Spleen (tissue), 11 donors: Measurements from ENCODE around the gene KTN1. TPM values are rescaled to one million over a fixed set of nuclear protein-coding genes. Genes with fewer than 3 reads are reported as not detected.

ENCODE experiments used
- DNase-seq: peaks from one replicate; pipeline ENCODE4 v3.0.0-alpha.2; 2020
- H3K27ac ChIP-seq, 8 donors: fragments of 200-600 bp; sonication (generic) in 7 of 8; 1 replicate in 4 of 8; 2 replicates in 4 of 8; pipeline versions ENCODE4 v1.5.0 to v1.8.0; 2016 to 2021; ENCODE audit warnings: inconsistent platforms in 4 of 8, mild to moderate bottlenecking in 4 of 8, moderate library complexity in 1 of 8
- H3K27me3 ChIP-seq, 7 donors: fragments of 200-600 bp; sonication (generic) in 6 of 7; replicated peaks in 1 of 7; 1 replicate in 4 of 7; 2 replicates in 3 of 7; pipeline versions ENCODE4 v1.5.0 to v1.8.0; 2016 to 2021; ENCODE audit warnings: inconsistent platforms in 3 of 7, mild to moderate bottlenecking in 1 of 7
- H3K36me3 ChIP-seq, 6 donors: fragments of 200-600 bp; sonication (generic) in 5 of 6; 1 replicate in 4 of 6; 2 replicates in 2 of 6; pipeline versions ENCODE4 v1.5.0 to v1.8.0; 2016 to 2021; ENCODE audit warnings: inconsistent platforms in 2 of 6
- H3K4me1 ChIP-seq, 6 donors: fragments of 200-600 bp; sonication (generic) in 5 of 6; 1 replicate in 3 of 6; 2 replicates in 3 of 6; pipeline versions ENCODE4 v1.5.0 to v1.8.0; 2016 to 2021; ENCODE audit warnings: inconsistent platforms in 3 of 6
- H3K4me3 ChIP-seq, 8 donors: fragments of 200-600 bp; sonication (generic) in 7 of 8; 1 replicate in 4 of 8; 2 replicates in 4 of 8; pipeline versions ENCODE4 v1.5.0 to v1.8.0; 2016 to 2021; ENCODE audit warnings: inconsistent platforms in 4 of 8, mild to moderate bottlenecking in 4 of 8, moderate library complexity in 2 of 8
- H3K9me3 ChIP-seq, 8 donors: fragments of 200-600 bp; sonication (generic) in 7 of 8; 1 replicate in 4 of 8; 2 replicates in 4 of 8; pipeline versions ENCODE4 v1.5.0 to v1.8.0; 2016 to 2021; ENCODE audit warnings: inconsistent platforms in 4 of 8
- CTCF ChIP-seq, 11 experiments: fragments of 200-600 bp in 7 of 11; fragments of 450-650 bp in 4 of 11; sonication (generic) in 4 of 11; IDR thresholded peaks in 8 of 11; conservative IDR thresholded peaks in 3 of 11; 1 replicate in 7 of 11; 2 replicates in 4 of 11; pipeline versions ENCODE4 v1.4.0 to v1.8.0; 2016 to 2021; ENCODE audit warnings: antibody characterized with exemption in 11 of 11, inconsistent platforms in 4 of 11, mild to moderate bottlenecking in 1 of 11
- POLR2A ChIP-seq, 3 donors: fragments of 450-650 bp; IDR thresholded peaks; one replicate each; pipeline ENCODE4 v1.5.1; 2017; ENCODE audit warnings: antibody characterized with exemption in 3 of 3, mild to moderate bottlenecking in 1 of 3
- POLR2AphosphoS5 ChIP-seq, 3 donors: sonication (generic); formaldehyde crosslinking; IDR thresholded peaks; one replicate each; pipeline ENCODE4 v1.5.1; 2017; ENCODE audit warnings: antibody characterized with exemption in 3 of 3
- WGBS, 5 donors: extraction: QIAGEN DNeasy Blood & Tissue Kit in 3 of 5; methylation state at CpG; one replicate each; pipeline versions ENCODE4 v1.1.5 to v1.1.7; 2013 to 2018; 5-methylcytosine and 5-hydroxymethylcytosine counted together
- intact Hi-C: fragments of 100-400 bp; cut with DNase I; formaldehyde crosslinking; loops from one replicate; pipeline ENCODE4 v1.15.0; 2023; ENCODE audit warnings: low total_unique reads
- polyA plus RNA-seq, 3 donors: library from polyadenylated mRNA; stranded (reverse); fragments of 200-250 nt; gene quantifications; one replicate each; pipeline ENCODE4 v1.2.1, GENCODE V29; 2013
- total RNA-seq, 7 donors: library from RNA; depleted of rRNA in 3 of 7; stranded (reverse); fragments of >200 nt in 3 of 7; fragmentation: NEBNext Ultra II Directional in 4 of 7; extraction: Animal tissue kit (Norgen Biotek cat#: 25700) in 4 of 7; gene quantifications; one replicate each; pipeline versions ENCODE4 v1.1.0 to v1.2.1, GENCODE V29; 2016 to 2021
- donor health status: healthy with polysubstance abuse.
- donor health status: DM: no; HTN: no; CAD: no; lungs with moderate emphysema.
- donor health status: DM: no; HTN: no; CAD: no.
- donor health status: Bipolar disorder and iron deficiency.
- donor health status: healthy.
- donor health status: DM: no; HTN: no; CAD: no.
- donor health status: DM: yes; HTN: yes; CAD: no.

KTN1 gene
- total and polyA plus RNA-seq, 10 donors = 53.1 to 139 (median 114) TPM

- WGBS, 5 donors = 83 to 94% (median 88%) methylated on average over 2 of the region's 2 CpGs
- no peak overlapping the region for H3K27ac ChIP-seq
- no peaks in the 10 kb centered on the region for H3K27me3 ChIP-seq
- no peak overlapping the region for H3K4me3 ChIP-seq
- no peak for TF ChIP-seq POLR2A (IDR thresholded peaks at IDR 0.05)
- peaks cover 0 to 100% (median 68%) of the 10 kb centered on the region in 6 donors for H3K36me3 ChIP-seq
- intact Hi-C loops = no loop called here
- H3K9me3 ChIP-seq = no peaks in the 10 kb centered on the region
- H3K4me1 ChIP-seq = no peaks in the 10 kb centered on the region
- no peak for DNase-seq
These were observed 101.1 kb downstream of the KTN1 start for GRCh38 chr14:55681096-55681495.

- Histone ChIP-seq H3K27me3 (no peaks in the 10 kb centered on the region), H3K27ac (no peak overlapping the region), H3K9me3 (no peaks in the 10 kb centered on the region), H3K36me3 (peaks cover 0 to 79% (median 45%) of the 10 kb centered on the region in 6 donors), H3K4me1 (no peaks in the 10 kb centered on the region), H3K4me3 (no peak overlapping the region)
- DNase-seq = no peak
- WGBS, 5 donors = 94 to 97% (median 97%) methylated on average over 8 of the region's 8 CpGs
- intact Hi-C loops = no loop called here
- no peak for TF ChIP-seq CTCF (IDR thresholded peaks at IDR 0.05 in 8 of 11, conservative IDR thresholded peaks at IDR 0.05 in 3 of 11)
- no peak for TF ChIP-seq POLR2A (IDR thresholded peaks at IDR 0.05)
- no peak for TF ChIP-seq POLR2AphosphoS5 (IDR thresholded peaks at IDR 0.05)
These were observed 105.1 kb downstream of the KTN1 start for GRCh38 chr14:55684956-55685584.

DNA sequence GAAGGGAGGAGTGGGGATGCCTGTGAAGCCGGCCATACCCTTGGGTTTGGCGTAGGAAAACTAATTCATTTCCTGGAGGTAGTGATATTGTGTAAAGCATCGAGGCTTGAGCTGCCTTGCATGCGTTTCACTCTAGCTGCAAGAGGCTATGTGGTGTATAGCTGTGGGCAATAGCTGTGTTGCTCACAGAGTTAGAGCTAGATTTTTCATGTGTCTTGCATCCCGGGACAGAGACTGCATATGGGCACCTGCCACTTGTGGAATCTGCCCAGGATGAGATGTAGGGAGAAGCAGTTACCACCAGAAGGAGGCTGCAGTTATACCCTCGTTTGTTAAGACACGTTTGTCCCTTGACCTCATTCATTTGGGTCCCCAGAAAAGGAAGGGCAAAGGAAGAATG lies 106.7 kb downstream of the KTN1 start:
- Histone ChIP-seq H3K4me3 (no peak overlapping the region), H3K27me3 (no peaks in the 10 kb centered on the region), H3K27ac (no peak overlapping the region), H3K9me3 (no peaks in the 10 kb centered on the region), H3K36me3 (peaks cover 0 to 63% (median 34%) of the 10 kb centered on the region in 6 donors), H3K4me1 (no peaks in the 10 kb centered on the region)
- intact Hi-C loops = no loop called here
- WGBS, 5 donors = 87 to 94% (median 90%) methylated on average over 7 of the region's 7 CpGs
- no peak for DNase-seq
- TF ChIP-seq POLR2AphosphoS5 (IDR thresholded peaks at IDR 0.05) (peak in 1 of 3 donors; percentile 43), CTCF (IDR thresholded peaks at IDR 0.05 in 8 of 11, conservative IDR thresholded peaks at IDR 0.05 in 3 of 11) (no peak)

DNA sequence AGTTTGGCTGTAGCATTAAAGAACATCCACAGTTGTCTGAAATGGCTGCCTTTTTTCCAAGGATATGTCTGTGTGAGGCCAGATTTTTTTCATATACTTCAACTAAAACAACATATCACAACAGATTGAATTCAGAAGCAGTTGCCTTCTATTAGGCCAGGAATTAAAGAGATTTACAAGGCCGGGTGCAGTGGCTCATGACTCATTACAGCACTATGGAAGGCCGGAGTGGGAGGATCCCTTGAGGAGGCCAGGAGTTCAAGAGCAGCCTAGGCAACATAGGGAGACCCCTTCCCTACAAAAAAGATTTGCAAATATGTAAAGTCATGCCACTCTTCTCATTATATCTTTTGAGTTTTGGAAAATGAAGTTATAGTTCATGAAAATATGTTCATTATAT lies 108.6 kb downstream of the KTN1 start:
- no peak for TF ChIP-seq POLR2A (IDR thresholded peaks at IDR 0.05)
- TF ChIP-seq CTCF (IDR thresholded peaks at IDR 0.05 in 8 of 11, conservative IDR thresholded peaks at IDR 0.05 in 3 of 11) = no peak
- no peak for TF ChIP-seq POLR2AphosphoS5 (IDR thresholded peaks at IDR 0.05)
- Histone ChIP-seq H3K27me3 (no peaks in the 10 kb centered on the region), H3K4me1 (no peaks in the 10 kb centered on the region), H3K9me3 (no peaks in the 10 kb centered on the region), H3K4me3 (no peak overlapping the region), H3K27ac (no peak overlapping the region), H3K36me3 (peaks cover 0 to 44% (median 27%) of the 10 kb centered on the region in 6 donors)
- intact Hi-C loops = no loop called here
- 90 to 94% (median 94%) methylated on average over 2 of the region's 2 CpGs for WGBS, 5 donors
- DNase-seq = no peak
